GM20000 (cell line): ENCODE data around the gene BMP2K.
"Not testable (repeated sequence)": the region's sequence is repeated elsewhere in the genome, so short reads cannot be mapped to it uniquely, and the experiment has no call there.

ENCODE experiments used
- DNase-seq: peaks from one replicate; pipeline ENCODE4 v3.0.0; 2012; ENCODE audit warnings: low spot score
- CTCF ChIP-seq: IDR thresholded peaks from 2 replicates; pipeline ENCODE4 v1.5.1; 2012; ENCODE audit warnings: mild to moderate bottlenecking, control low read depth; ENCODE audit errors: extremely low read depth, missing control alignments

Gene BMP2K

DNA sequence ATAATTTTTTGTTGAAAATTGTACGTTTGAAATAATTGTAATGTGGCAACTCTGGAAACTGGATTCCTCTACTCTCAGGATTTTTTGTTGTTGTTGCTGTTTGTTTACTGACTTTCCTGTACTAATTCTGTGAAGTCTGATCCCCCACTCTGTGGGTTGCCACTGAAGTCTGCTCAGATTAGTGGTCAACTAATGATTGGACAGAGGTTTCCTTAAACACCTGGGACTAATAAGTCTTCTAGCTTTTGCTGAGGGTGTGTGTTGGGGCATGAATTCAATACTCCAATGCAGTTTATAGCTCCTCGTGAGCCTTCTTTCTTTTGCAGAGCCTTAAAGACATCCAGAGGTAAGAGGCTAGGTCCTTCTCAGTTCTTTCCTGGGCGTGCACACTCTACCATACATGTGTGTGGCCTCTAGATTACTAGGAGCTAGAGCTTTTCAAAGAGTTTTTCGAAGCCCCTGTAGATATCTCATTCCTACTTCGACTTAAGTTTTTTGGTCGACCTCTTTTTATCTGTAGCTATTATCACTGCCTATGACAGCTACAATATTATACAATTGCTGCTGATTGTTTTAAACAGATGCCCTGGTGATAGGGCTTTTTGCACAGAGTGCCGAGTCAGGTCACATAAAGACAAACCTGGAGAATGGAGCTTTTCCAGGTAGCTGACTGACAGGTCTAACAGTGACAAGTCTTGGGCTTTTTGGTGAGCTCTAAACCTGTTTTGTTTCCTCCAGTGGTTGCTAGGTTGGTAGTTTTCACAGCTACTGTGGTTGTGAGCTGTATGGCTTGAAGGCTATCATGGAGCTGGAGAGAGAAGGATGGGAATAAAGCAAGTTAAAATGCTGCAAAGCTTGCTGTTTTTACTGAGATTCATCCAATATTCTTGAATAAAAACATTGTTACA lies 34.0 kb downstream of the BMP2K start:
- no peak for TF ChIP-seq CTCF
- no peak for DNase-seq

DNA sequence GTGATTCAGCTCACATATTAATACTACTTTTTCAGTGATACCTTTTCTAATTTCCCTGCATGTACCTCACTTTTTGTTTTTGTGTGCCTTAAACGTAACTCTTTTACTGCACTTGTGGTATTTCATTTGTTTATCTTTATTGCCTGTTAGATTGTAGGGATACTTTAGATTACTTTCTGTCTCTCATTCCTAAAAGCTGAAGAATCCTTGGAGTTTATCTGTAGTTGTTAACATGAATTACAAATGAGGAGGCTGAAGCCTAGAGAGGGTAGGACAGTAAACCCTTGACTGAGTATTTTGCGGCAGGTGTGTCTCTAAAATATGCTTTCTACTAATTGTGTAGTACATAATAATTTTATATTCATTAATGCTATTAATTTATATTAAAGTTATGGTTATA lies 34.9 kb downstream of the BMP2K start:
- no peak for DNase-seq

GRCh38 chr4:78818530-78819079 lies 42.5 kb downstream of the BMP2K start:
- DNase-seq = no peak
- TF ChIP-seq CTCF = no peak

More for the DNA sequence above, 34.9 kb downstream of the BMP2K start:
- no peak for TF ChIP-seq CTCF

DNA sequence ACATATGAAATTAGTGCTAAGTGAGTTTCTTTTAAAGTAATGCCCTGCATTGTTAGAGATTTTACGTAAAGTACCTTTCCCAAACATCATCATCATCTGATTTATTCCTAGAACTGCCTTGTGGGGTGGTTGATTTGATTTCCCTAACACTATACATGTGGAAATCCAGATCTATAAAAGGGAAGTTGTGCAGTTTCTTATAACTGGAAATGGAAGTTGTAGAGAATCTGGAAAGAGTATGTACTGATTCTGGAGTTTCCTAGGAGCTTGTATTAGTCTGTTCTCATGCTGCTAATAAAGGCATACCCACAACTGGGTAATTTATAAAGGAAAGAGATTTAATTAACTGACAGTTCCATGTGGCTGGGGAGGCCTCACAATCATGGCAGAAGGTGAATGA lies 47.9 kb downstream of the BMP2K start:
- no peak for DNase-seq
- no peak for TF ChIP-seq CTCF

DNA sequence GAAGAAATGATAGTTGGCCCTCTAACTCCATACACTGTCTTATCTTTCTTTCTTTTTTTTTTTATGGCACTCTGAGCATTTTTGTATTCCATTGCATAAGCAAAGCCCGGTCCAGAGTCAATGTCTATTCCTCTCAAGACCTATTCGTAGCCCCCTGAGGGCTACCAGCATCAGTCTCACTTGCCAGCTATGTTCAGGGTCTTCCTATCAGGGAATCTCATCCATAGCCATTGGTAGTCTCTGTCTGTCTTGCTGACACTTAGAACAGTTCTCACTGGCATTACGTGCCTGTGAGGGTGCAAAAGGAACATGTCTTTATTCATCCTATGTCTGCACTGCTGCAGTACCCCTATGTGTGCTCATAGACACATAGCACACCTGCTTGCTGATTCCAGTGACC lies 51.0 kb downstream of the BMP2K start:
- no peak for TF ChIP-seq CTCF
- DNase-seq = no peak

GRCh38 chr4:78829296-78829695 lies 53.1 kb downstream of the BMP2K start:
- no peak for DNase-seq
- no peak for TF ChIP-seq CTCF

GRCh38 chr4:78839676-78840075 lies 63.5 kb downstream of the BMP2K start:
- not testable (repeated sequence) for DNase-seq

- not testable (repeated sequence) for DNase-seq
These were observed 64.1 kb downstream of the BMP2K start for GRCh38 chr4:78840286-78840685.
